ENCODE measurements around the gene CNTD1. TPM values are rescaled to one million over a fixed set of nuclear protein-coding genes. Genes with fewer than 3 reads are reported as not detected.

Gene CNTD1
- total and polyA plus RNA-seq, 2 of the 4 experiments (the other 2 are of a cell fraction): not detected

DNA sequence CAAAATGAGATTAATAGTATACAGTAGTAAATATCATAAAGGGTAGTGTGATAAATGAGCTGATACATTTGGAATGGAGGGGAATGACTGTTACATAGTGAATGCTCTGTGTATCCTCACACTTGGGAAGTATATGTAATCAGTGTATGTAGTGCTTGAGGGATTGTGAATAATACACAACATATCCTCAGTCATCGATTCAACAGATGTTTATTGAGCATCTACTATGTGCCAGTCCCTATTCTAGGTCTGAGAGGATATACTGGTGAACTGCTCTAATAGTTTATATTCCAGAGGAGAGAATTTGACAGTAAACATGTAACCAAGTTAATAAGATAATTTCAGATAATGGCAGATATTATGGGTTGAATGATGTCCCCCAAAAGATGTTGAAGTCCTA is 28.8 kb downstream of the CNTD1 start:
- H3K79me1 ChIP-seq (ENCODE audit: low read depth in 1 of 2, low read length in 2 of 2): peaks cover 16 to 23% of the 10 kb centered on the region in 2 experiments
- no peak overlapping the region for H2BK5ac ChIP-seq (ENCODE audit: low read depth, low read length, poor library complexity, severe bottlenecking)
- no peak overlapping the region for H3K23ac ChIP-seq (ENCODE audit: low read depth, low read length)
- no peak overlapping the region for H2AK9ac ChIP-seq (replicated peaks; ENCODE audit: low read depth, low read length, poor library complexity)
- H4K8ac ChIP-seq (ENCODE audit: low read depth in 2 of 2, low read length in 2 of 2): no peak overlapping the region
- H3K4me1 ChIP-seq (ENCODE audit: control insufficient read depth, insufficient read depth, low read length): no peaks in the 10 kb centered on the region; the same call in 1 of the 2 replicates
- WGBS, 2 experiments (ENCODE audit: extremely low coverage in 2 of 2, insufficient read length in 1 of 2): no CpG with 5 or more reads among the region's 1 CpG
- TF ChIP-seq NFE2L2 (IDR thresholded peaks at IDR 0.05; ENCODE audit: low read depth, low read length) (no peak), POLR2A (IDR thresholded peaks at IDR 0.05; ENCODE audit: low read depth, low read length) (no peak), CEBPB (IDR thresholded peaks at IDR 0.05; ENCODE audit: low read depth, low read length) (no peak), BHLHE40 (IDR thresholded peaks at IDR 0.05; ENCODE audit: low read depth, low read length) (no peak), FOS (IDR thresholded peaks at IDR 0.05; ENCODE audit: low read depth, low read length) (no peak), SMC3 (IDR thresholded peaks at IDR 0.05; ENCODE audit: low read depth, low read length) (no peak), RCOR1 (IDR thresholded peaks at IDR 0.05; ENCODE audit: insufficient replicate concordance, low read length) (no peak), MAFK (IDR thresholded peaks at IDR 0.05; ENCODE audit: low read depth, low read length) (no peak), MAZ (IDR thresholded peaks at IDR 0.05; ENCODE audit: borderline replicate concordance, low read depth, low read length) (no peak), RFX5 (IDR thresholded peaks at IDR 0.05; ENCODE audit: low read depth, low read length) (no peak), CHD1 (IDR thresholded peaks at IDR 0.05; ENCODE audit: low read depth, low read length) (no peak), MXI1 (IDR thresholded peaks at IDR 0.05; ENCODE audit: borderline replicate concordance, low read depth, low read length) (no peak)
- TF ChIP-seq, protein P1, sequence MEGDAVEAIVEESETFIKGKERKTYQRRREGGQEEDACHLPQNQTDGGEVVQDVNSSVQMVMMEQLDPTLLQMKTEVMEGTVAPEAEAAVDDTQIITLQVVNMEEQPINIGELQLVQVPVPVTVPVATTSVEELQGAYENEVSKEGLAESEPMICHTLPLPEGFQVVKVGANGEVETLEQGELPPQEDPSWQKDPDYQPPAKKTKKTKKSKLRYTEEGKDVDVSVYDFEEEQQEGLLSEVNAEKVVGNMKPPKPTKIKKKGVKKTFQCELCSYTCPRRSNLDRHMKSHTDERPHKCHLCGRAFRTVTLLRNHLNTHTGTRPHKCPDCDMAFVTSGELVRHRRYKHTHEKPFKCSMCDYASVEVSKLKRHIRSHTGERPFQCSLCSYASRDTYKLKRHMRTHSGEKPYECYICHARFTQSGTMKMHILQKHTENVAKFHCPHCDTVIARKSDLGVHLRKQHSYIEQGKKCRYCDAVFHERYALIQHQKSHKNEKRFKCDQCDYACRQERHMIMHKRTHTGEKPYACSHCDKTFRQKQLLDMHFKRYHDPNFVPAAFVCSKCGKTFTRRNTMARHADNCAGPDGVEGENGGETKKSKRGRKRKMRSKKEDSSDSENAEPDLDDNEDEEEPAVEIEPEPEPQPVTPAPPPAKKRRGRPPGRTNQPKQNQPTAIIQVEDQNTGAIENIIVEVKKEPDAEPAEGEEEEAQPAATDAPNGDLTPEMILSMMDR (conservative IDR thresholded peaks at IDR 0.05; ENCODE audit: low read depth, low read length): no peak
- TF ChIP-seq, protein P2, sequence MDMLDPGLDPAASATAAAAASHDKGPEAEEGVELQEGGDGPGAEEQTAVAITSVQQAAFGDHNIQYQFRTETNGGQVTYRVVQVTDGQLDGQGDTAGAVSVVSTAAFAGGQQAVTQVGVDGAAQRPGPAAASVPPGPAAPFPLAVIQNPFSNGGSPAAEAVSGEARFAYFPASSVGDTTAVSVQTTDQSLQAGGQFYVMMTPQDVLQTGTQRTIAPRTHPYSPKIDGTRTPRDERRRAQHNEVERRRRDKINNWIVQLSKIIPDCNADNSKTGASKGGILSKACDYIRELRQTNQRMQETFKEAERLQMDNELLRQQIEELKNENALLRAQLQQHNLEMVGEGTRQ (IDR thresholded peaks at IDR 0.05; ENCODE audit: low read depth, low read length): no peak
- TF ChIP-seq, protein P3, sequence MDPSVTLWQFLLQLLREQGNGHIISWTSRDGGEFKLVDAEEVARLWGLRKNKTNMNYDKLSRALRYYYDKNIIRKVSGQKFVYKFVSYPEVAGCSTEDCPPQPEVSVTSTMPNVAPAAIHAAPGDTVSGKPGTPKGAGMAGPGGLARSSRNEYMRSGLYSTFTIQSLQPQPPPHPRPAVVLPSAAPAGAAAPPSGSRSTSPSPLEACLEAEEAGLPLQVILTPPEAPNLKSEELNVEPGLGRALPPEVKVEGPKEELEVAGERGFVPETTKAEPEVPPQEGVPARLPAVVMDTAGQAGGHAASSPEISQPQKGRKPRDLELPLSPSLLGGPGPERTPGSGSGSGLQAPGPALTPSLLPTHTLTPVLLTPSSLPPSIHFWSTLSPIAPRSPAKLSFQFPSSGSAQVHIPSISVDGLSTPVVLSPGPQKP (IDR thresholded peaks at IDR 0.05; ENCODE audit: borderline replicate concordance, low read depth, low read length): no peak
- BruUV-seq (replicated peaks): no TSS peak
- ChIA-PET POLR2A (ENCODE audit: unreplicated experiment) (no interaction called here), CTCF (no interaction called here)
- no peak overlapping the region for H2AFZ ChIP-seq (replicated peaks; ENCODE audit: low read length, poor library complexity)
- H3K56ac ChIP-seq (ENCODE audit: extremely low read depth, insufficient read depth, low read length): no peak overlapping the region
- H3K4ac ChIP-seq (ENCODE audit: low read depth, low read length): no peak overlapping the region
- no peaks in the 10 kb centered on the region for H3K9me3 ChIP-seq (ENCODE audit: control insufficient read depth, insufficient read depth, low read length)
- H3K27ac ChIP-seq (ENCODE audit: insufficient read depth, low read length): no peak overlapping the region
- no peaks in the 10 kb centered on the region for H3K27me3 ChIP-seq (ENCODE audit: control insufficient read depth, insufficient read depth, low read length)
- H4K91ac ChIP-seq (ENCODE audit: insufficient read depth, low read depth, low read length): no peak overlapping the region
- no peak overlapping the region for H2BK20ac ChIP-seq (ENCODE audit: low read depth, low read length)
- in situ Hi-C loops (cut with MboI; ENCODE audit: low sequenced_read_pairs): no loop called here
- no peak overlapping the region for H3K4me2 ChIP-seq (ENCODE audit: low read depth, low read length)
- intact Hi-C loops (cut with micrococcal nuclease): no loop called here
- ATAC-seq (ENCODE audit: low read depth): no peak
- no peak overlapping the region for H4K5ac ChIP-seq (ENCODE audit: low read depth, low read length)
- H4K20me1 ChIP-seq (ENCODE audit: insufficient read depth, low read length): no peaks in the 10 kb centered on the region
- no peaks in the 10 kb centered on the region for H3K9me1 ChIP-seq (ENCODE audit: insufficient read depth, low read length)
- no peak overlapping the region for H2AK5ac ChIP-seq (ENCODE audit: low read depth, low read length)
- H3K36me3 ChIP-seq (ENCODE audit: control insufficient read depth, insufficient read depth, low read length): no peaks in the 10 kb centered on the region
- H3K14ac ChIP-seq (replicated peaks; ENCODE audit: low read depth, low read length): no peak overlapping the region
- no peak for DNase-seq
- H3K9ac ChIP-seq (ENCODE audit: low read depth, low read length): no peak overlapping the region
- no peak overlapping the region for H3K4me3 ChIP-seq (ENCODE audit: insufficient read depth, low read depth, low read length)
- no peak overlapping the region for H2BK15ac ChIP-seq (ENCODE audit: low read depth, low read length)
- dilution Hi-C loops (cut with HindIII; ENCODE audit: low sequenced_read_pairs, unreplicated experiment): no loop called here
- H2BK120ac ChIP-seq (ENCODE audit: low read depth, low read length): no peak overlapping the region
- no peak overlapping the region for H3K18ac ChIP-seq (ENCODE audit: low read depth, low read length)
